ENCODE measurements around the gene ABCC4. TPM values are rescaled to one million over a fixed set of nuclear protein-coding genes. Genes with fewer than 3 reads are reported as not detected.

ABCC4 gene
- total and polyA plus RNA-seq, 2 of the 13 experiments (the other 11 are each of a cell fraction or from before 2014, with no cell fraction given) = 4.2 to 11.3 TPM

- no peak for TF ChIP-seq ZBTB42 (CRISPR knock-in tag; IDR thresholded peaks at IDR 0.05)
- TF ChIP-seq, protein P1, sequence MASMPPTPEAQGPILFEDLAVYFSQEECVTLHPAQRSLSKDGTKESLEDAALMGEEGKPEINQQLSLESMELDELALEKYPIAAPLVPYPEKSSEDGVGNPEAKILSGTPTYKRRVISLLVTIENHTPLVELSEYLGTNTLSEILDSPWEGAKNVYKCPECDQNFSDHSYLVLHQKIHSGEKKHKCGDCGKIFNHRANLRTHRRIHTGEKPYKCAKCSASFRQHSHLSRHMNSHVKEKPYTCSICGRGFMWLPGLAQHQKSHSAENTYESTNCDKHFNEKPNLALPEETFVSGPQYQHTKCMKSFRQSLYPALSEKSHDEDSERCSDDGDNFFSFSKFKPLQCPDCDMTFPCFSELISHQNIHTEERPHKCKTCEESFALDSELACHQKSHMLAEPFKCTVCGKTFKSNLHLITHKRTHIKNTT (CRISPR knock-in tag; IDR thresholded peaks at IDR 0.05) = no peak
- no peak for TF ChIP-seq ZNF232 (CRISPR knock-in tag; IDR thresholded peaks at IDR 0.05; ENCODE audit: borderline replicate concordance)
- TF ChIP-seq SYNCRIP (IDR thresholded peaks at IDR 0.05; ENCODE audit: insufficient read depth, low read depth, low read length) = no peak
- TF ChIP-seq DBP (CRISPR knock-in tag; IDR thresholded peaks at IDR 0.05; ENCODE audit: not compliant biosample characterization) = no peak
Observed at GRCh38 chr13:95233026-95233635, 68.1 kb downstream of the ABCC4 start (continued).

DNA sequence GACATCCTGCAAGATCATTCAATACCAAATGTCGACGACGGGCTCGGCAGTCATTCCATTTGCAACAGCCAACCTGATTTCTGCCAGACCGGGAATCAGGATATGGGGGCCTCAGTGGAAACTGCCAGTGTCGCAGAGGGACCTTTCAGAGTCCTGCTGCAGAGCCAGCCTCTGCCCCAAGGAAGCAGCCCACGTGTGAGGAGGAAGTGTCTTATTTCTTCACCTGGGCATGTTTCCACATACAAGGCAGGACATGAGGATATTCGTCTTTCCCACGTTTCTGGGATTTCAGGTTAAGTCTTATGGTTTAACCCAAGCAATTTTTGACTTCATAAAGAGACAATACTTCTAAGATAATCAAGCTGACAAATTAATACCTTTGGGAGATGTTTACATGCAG lies 69.9 kb downstream of the ABCC4 start:
- intact Hi-C loops (cut with micrococcal nuclease; ENCODE audit: unreplicated experiment) (no loop called here), in situ Hi-C loops (cut with HindIII; ENCODE audit: extremely low pct_ligation_motif_present, low pct_unique_long_range_greater_than_20kb) (no loop called here)
- ChIA-PET POLR2A (no interaction called here), CTCF (ENCODE audit: low intra/inter-chr PET ratio, low total read pairs) (no interaction called here)
- no peak overlapping the region for H3K9ac ChIP-seq (ENCODE audit: insufficient read depth, low read depth, low read length)
- H3K36me3 ChIP-seq (replicated peaks in 1 of 2; ENCODE audit: control insufficient read depth in 1 of 2, insufficient read depth in 2 of 2, low read length in 2 of 2) = no peaks in the 10 kb centered on the region; a peak in 1 of 5 replicates
- no peak overlapping the region for H3K4me3 ChIP-seq (replicated peaks in 1 of 3; ENCODE audit: insufficient read depth in 1 of 3, low read depth in 2 of 3, low read length in 3 of 3)
- H3K4me1 ChIP-seq (ENCODE audit: insufficient read depth, low read length) = peaks cover 7% of the 10 kb centered on the region
- TF ChIP-seq HOXD1 (CRISPR knock-in tag; IDR thresholded peaks at IDR 0.05) (no peak), AKAP8 (CRISPR knock-in tag; IDR thresholded peaks at IDR 0.05) (no peak)
- H3K27ac ChIP-seq (ENCODE audit: extremely low read length, insufficient read depth, low read length) = no peak overlapping the region
- no peaks in the 10 kb centered on the region for H4K20me1 ChIP-seq (ENCODE audit: insufficient read depth, low read length)
- no peak for FAIRE-seq
- no peaks in the 10 kb centered on the region for H3K79me2 ChIP-seq (ENCODE audit: insufficient read depth, low read length)
- H3K9me3 ChIP-seq (ENCODE audit: low read length) = no peaks in the 10 kb centered on the region
- H2AFZ ChIP-seq (ENCODE audit: low read length) = no peak overlapping the region
- no TSS peak for BruUV-seq (replicated peaks)
- H3K27me3 ChIP-seq (ENCODE audit: control insufficient read depth in 1 of 2, insufficient read depth in 2 of 2, low read length in 2 of 2) = no peaks in the 10 kb centered on the region; a peak in 1 of 5 replicates
- DNase-seq (ENCODE audit: low spot score) = no peak
- no peak for ATAC-seq
- 94% methylated on average over 9 of the region's 9 CpGs for WGBS (ENCODE audit: low lambda C conversion rate)
- no peak overlapping the region for H3K4me2 ChIP-seq (ENCODE audit: low read depth, low read length)

All from HepG2 (cell line).